IMR-90 (cell line): ENCODE measurements around the gene USP20. TPM values are rescaled to one million over a fixed set of nuclear protein-coding genes. Genes with fewer than 3 reads are reported as not detected.

Source experiments
- ATAC-seq: fragments of 200-7000 bp; cut with Tn5 transposase; 2 replicates; pipeline ENCODE4 v1.9.1; 2020; ENCODE audit warnings: low read depth, mild to moderate bottlenecking, moderate library complexity
- BruUV-seq: library from RNA; stranded (reverse); fragments of 400-500 nt; replicated peaks from 2 replicates; lab custom pipeline; 2021; lab: Mats Ljungman, UMichigan
- CTCF ChIA-PET: fragments of 300-600 bp; formaldehyde crosslinking; extraction: SDS; loops from one replicate; lab custom pipeline; 2021; ENCODE audit warnings: antibody characterized with exemption; lab: Yijun Ruan, JAX
- POLR2A ChIA-PET: fragments of 300-600 bp; sonication (Branson Sonifier 250); formaldehyde crosslinking; loops from one replicate; lab custom pipeline; 2022; ENCODE audit warnings: antibody characterized with exemption; ENCODE audit not compliant: unreplicated experiment; lab: Charles Lee
- DNase-seq: peaks from one replicate; pipeline ENCODE4 v3.0.0; 2013
- H2AFZ ChIP-seq: replicated peaks from 2 replicates; pipeline ENCODE3; 2013; ENCODE audit warnings: low read length, mild to moderate bottlenecking; ENCODE audit not compliant: poor library complexity
- H2AK5ac ChIP-seq: 2 replicates; pipeline ENCODE4 v1.6.1; 2013; ENCODE audit warnings: low read depth, low read length, inconsistent platforms
- H2AK9ac ChIP-seq: replicated peaks from 2 replicates; pipeline ENCODE3; 2013; ENCODE audit warnings: mild to moderate bottlenecking, low read depth, low read length, moderate library complexity; ENCODE audit not compliant: poor library complexity
- H2BK120ac ChIP-seq: 2 replicates; pipeline ENCODE4 v1.6.1; 2013; ENCODE audit warnings: low read depth, low read length, inconsistent platforms
- H2BK15ac ChIP-seq: 3 replicates; pipeline ENCODE4 v1.6.1; 2013; ENCODE audit warnings: low read depth, low read length, inconsistent platforms
- H2BK20ac ChIP-seq: 2 replicates; pipeline ENCODE4 v1.6.1; 2013; ENCODE audit warnings: low read depth, mild to moderate bottlenecking, inconsistent platforms, low read length, moderate library complexity
- H2BK5ac ChIP-seq: 2 replicates; pipeline ENCODE4 v1.6.1; 2013; ENCODE audit warnings: mild to moderate bottlenecking, low read depth, low read length, inconsistent platforms; ENCODE audit not compliant: poor library complexity, severe bottlenecking
- H3K14ac ChIP-seq: replicated peaks from 2 replicates; pipeline ENCODE4 v1.6.1; 2013; ENCODE audit warnings: low read depth, low read length, inconsistent platforms
- H3K18ac ChIP-seq: 2 replicates; pipeline ENCODE4 v1.6.1; 2013; ENCODE audit warnings: low read depth, low read length, control low read depth
- H3K23ac ChIP-seq: 2 replicates; pipeline ENCODE4 v1.6.1; 2013; ENCODE audit warnings: low read depth, low read length, inconsistent platforms
- H3K27ac ChIP-seq: 2 replicates; pipeline ENCODE4 v1.5.1; 2013; ENCODE audit warnings: mild to moderate bottlenecking, control low read depth, low read length; ENCODE audit not compliant: insufficient read depth
- H3K27me3 ChIP-seq: 2 replicates; pipeline ENCODE4 v1.6.1; 2013; ENCODE audit warnings: low read length; ENCODE audit not compliant: control insufficient read depth, insufficient read depth
- H3K36me3 ChIP-seq: 2 replicates; pipeline ENCODE4 v1.6.1; 2013; ENCODE audit warnings: low read length, mixed read lengths; ENCODE audit not compliant: control insufficient read depth, insufficient read depth
- H3K4ac ChIP-seq: 2 replicates; pipeline ENCODE4 v1.6.1; 2013; ENCODE audit warnings: low read depth, low read length, inconsistent platforms
- H3K4me1 ChIP-seq: 2 replicates; pipeline ENCODE4 v1.6.1; 2013; ENCODE audit warnings: low read length, mixed read lengths; ENCODE audit not compliant: control insufficient read depth, insufficient read depth
- H3K4me2 ChIP-seq: 2 replicates; pipeline ENCODE4 v1.6.1; 2013; ENCODE audit warnings: low read depth, mild to moderate bottlenecking, control low read depth, low read length, moderate library complexity
- H3K4me3 ChIP-seq: 2 replicates; pipeline ENCODE4 v1.5.1; 2013; ENCODE audit warnings: low read depth, mild to moderate bottlenecking, control low read depth, low read length, moderate library complexity; ENCODE audit not compliant: insufficient read depth
- H3K56ac ChIP-seq: 2 replicates; pipeline ENCODE4 v1.6.1; 2013; ENCODE audit warnings: low read length, inconsistent platforms; ENCODE audit not compliant: insufficient read depth; ENCODE audit errors: extremely low read depth
- H3K79me1 ChIP-seq, 2 experiments: 2 replicates each; pipeline ENCODE4 v1.6.1; 2013; ENCODE audit warnings: low read length in 2 of 2, inconsistent platforms in 1 of 2, low read depth in 1 of 2
- H3K9ac ChIP-seq: 2 replicates; pipeline ENCODE4 v1.6.1; 2013; ENCODE audit warnings: low read depth, low read length, control low read depth
- H3K9me1 ChIP-seq: 2 replicates; pipeline ENCODE4 v1.6.1; 2013; ENCODE audit warnings: low read length, inconsistent platforms; ENCODE audit not compliant: insufficient read depth
- H3K9me3 ChIP-seq: 2 replicates; pipeline ENCODE4 v1.6.1; 2013; ENCODE audit warnings: low read length; ENCODE audit not compliant: control insufficient read depth, insufficient read depth
- H4K20me1 ChIP-seq: 2 replicates; pipeline ENCODE4 v1.6.1; 2013; ENCODE audit warnings: low read length, inconsistent platforms; ENCODE audit not compliant: insufficient read depth
- H4K5ac ChIP-seq: 2 replicates; pipeline ENCODE4 v1.6.1; 2013; ENCODE audit warnings: mild to moderate bottlenecking, low read depth, low read length, control low read depth
- H4K8ac ChIP-seq, 2 experiments: 2 replicates each; pipeline ENCODE4 v1.6.1; 2013; ENCODE audit warnings: low read depth in 2 of 2, low read length in 2 of 2, control low read depth in 1 of 2, inconsistent platforms in 1 of 2
- H4K91ac ChIP-seq: 2 replicates; pipeline ENCODE4 v1.6.1; 2013; ENCODE audit warnings: low read depth, low read length, inconsistent platforms; ENCODE audit not compliant: insufficient read depth
- BHLHE40 ChIP-seq: fragments of 150-350 bp; IDR thresholded peaks from 2 replicates; pipeline ENCODE4 v1.6.1; 2016; ENCODE audit warnings: mild to moderate bottlenecking, low read depth, low read length
- CHD1 ChIP-seq: IDR thresholded peaks from 2 replicates; pipeline ENCODE4 v1.6.1; 2012; ENCODE audit warnings: low read depth, low read length, improper control_type of control experiment
- ELK1 ChIP-seq: fragments of 150-350 bp; IDR thresholded peaks from 2 replicates; pipeline ENCODE4 v1.6.1; 2016; ENCODE audit warnings: low read depth, mild to moderate bottlenecking, low read length, moderate library complexity, borderline replicate concordance
- MAFK ChIP-seq: IDR thresholded peaks from 2 replicates; pipeline ENCODE4 v1.6.1; 2012; ENCODE audit warnings: low read depth, low read length, improper control_type of control experiment
- NFE2L2 ChIP-seq: fragments of 150-350 bp; IDR thresholded peaks from 2 replicates; pipeline ENCODE4 v1.6.1; 2016; ENCODE audit warnings: low read depth, mild to moderate bottlenecking, low read length
- POLR2A ChIP-seq: IDR thresholded peaks from 2 replicates; pipeline ENCODE4 v1.6.1; 2012; ENCODE audit warnings: mild to moderate bottlenecking, low read depth, low read length
- RAD21 ChIP-seq: IDR thresholded peaks from 2 replicates; pipeline ENCODE4 v1.6.1; 2012; ENCODE audit warnings: low read length, improper control_type of control experiment
- RCOR1 ChIP-seq: IDR thresholded peaks from 2 replicates; pipeline ENCODE4 v1.6.1; 2012; ENCODE audit warnings: mild to moderate bottlenecking, low read length, improper control_type of control experiment; ENCODE audit not compliant: insufficient replicate concordance
- SMC3 ChIP-seq: fragments of 150-350 bp; IDR thresholded peaks from 2 replicates; pipeline ENCODE4 v1.6.1; 2016; ENCODE audit warnings: low read depth, mild to moderate bottlenecking, antibody characterized with exemption, low read length, moderate library complexity
- WGBS, 2 experiments: methylation state at CpG; one replicate each; pipeline versions ENCODE4 v1.1.5 to v1.1.7; 2013; ENCODE audit warnings: missing lambda C conversion rate in 2 of 2; ENCODE audit not compliant: insufficient read length in 1 of 2; ENCODE audit errors: extremely low coverage in 2 of 2; 5-methylcytosine and 5-hydroxymethylcytosine counted together
- dilution Hi-C: fragments of 300-500 bp; cut with HindIII; formaldehyde crosslinking; loops from one replicate; pipeline ENCODE4 v1.14.3; 2018; ENCODE audit warnings: low sequenced_read_pairs; ENCODE audit not compliant: unreplicated experiment
- in situ Hi-C: fragments of 300-500 bp; cut with MboI; formaldehyde crosslinking; loops from 3 replicates; pipeline ENCODE4 v1.14.3; 2019; ENCODE audit warnings: low sequenced_read_pairs, inconsistent platforms, mixed read lengths
- intact Hi-C: fragments of 100-400 bp; cut with micrococcal nuclease; formaldehyde crosslinking; loops from 2 replicates; pipeline ENCODE4 v1.10.0; 2022
- polyA plus RNA-seq, 3 experiments: library from polyadenylated mRNA; depleted of rRNA; stranded (reverse); fragments of >200 nt; gene quantifications; 2 replicates each; pipeline ENCODE4 v1.2.3, GENCODE V29; 2012; ENCODE audit warnings: low replicate concordance in 1 of 3
- total RNA-seq: library from RNA; depleted of rRNA; stranded (reverse); fragments of >200 nt; gene quantifications from 2 replicates; pipeline ENCODE4 v1.2.3, GENCODE V29; 2012
- TF ChIP-seq, protein P1 (sequence below): fragments of 150-350 bp; IDR thresholded peaks from 2 replicates; pipeline ENCODE4 v1.6.1; 2017; ENCODE audit warnings: mild to moderate bottlenecking, antibody characterized with exemption, low read length, low read depth

The USP20 gene
- total and polyA plus RNA-seq, 2 of the 4 experiments (the other 2 are of a cell fraction) = 3.8 to 21.6 TPM

DNA sequence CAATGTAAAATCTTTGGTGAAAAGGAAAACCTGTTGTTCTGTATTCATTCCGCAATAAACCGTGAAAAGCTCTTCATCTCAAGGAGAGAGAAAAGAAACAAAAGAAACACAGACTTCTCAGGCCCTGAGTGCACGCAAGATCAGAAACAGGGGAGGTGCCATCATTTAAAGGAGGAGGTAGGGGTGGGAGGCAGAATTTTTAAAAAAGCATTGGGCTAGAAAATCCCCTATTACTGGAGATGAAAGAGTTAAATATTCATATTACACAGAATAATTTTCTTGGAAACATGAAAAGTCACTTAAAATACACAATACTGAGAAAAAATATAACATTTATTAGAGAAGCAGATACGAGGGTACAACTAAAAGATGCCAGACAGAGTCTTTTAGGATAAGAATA is 56.3 kb downstream of the USP20 start:
- no peak overlapping the region for H2BK20ac ChIP-seq
- no peak overlapping the region for H4K5ac ChIP-seq
- no peaks in the 10 kb centered on the region for H4K20me1 ChIP-seq
- TF ChIP-seq RCOR1 (no peak), CHD1 (no peak), POLR2A (no peak), BHLHE40 (no peak), NFE2L2 (no peak), MAFK (no peak), ELK1 (no peak), RAD21 (no peak), SMC3 (no peak)
- TF ChIP-seq, protein P1, sequence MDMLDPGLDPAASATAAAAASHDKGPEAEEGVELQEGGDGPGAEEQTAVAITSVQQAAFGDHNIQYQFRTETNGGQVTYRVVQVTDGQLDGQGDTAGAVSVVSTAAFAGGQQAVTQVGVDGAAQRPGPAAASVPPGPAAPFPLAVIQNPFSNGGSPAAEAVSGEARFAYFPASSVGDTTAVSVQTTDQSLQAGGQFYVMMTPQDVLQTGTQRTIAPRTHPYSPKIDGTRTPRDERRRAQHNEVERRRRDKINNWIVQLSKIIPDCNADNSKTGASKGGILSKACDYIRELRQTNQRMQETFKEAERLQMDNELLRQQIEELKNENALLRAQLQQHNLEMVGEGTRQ = no peak
- H3K79me1 ChIP-seq = 0 out of 4 replicates have a peak, but pooled peaks cover 0 to 2% of the 10 kb centered on the region in 2 experiments
- no peak overlapping the region for H4K91ac ChIP-seq
- no peak overlapping the region for H2BK15ac ChIP-seq
- peaks cover 20% of the 10 kb centered on the region for H3K36me3 ChIP-seq
- H3K9ac ChIP-seq = no peak overlapping the region
- no peak overlapping the region for H2BK120ac ChIP-seq
- in situ Hi-C loops = loop anchor here (25.0 kb wide), 1 partner anchor 171 kb away; the partner anchor contains the start of gene GPR107
- H3K9me3 ChIP-seq = no peaks in the 10 kb centered on the region
- H3K4ac ChIP-seq = no peak overlapping the region
- H2AFZ ChIP-seq = no peak overlapping the region
- peaks cover 8% of the 10 kb centered on the region; the same call in 1 of the 2 replicates for H3K9me1 ChIP-seq
- H4K8ac ChIP-seq = no peak overlapping the region
- H2AK5ac ChIP-seq = no peak overlapping the region
- intact Hi-C loops = no loop called here
- H2BK5ac ChIP-seq = no peak overlapping the region
- H3K27ac ChIP-seq = no peak overlapping the region
- no peak overlapping the region for H3K23ac ChIP-seq
- dilution Hi-C loops = no loop called here
- no peak overlapping the region for H2AK9ac ChIP-seq
- no peak overlapping the region; the same call in 1 of the 2 replicates for H3K4me2 ChIP-seq
- H3K56ac ChIP-seq = no peak overlapping the region
- CTCF ChIA-PET = interaction anchor here (0.6 to 1.0 kb wide), 2 partner anchors 23 to 79 kb away, joined by 3 read pairs; no protein-coding TSS in a partner anchor
- no CpG with 5 or more reads among the region's 4 CpGs for WGBS, 2 experiments
- H3K27me3 ChIP-seq = no peaks in the 10 kb centered on the region
- no peak for ATAC-seq
- H3K4me1 ChIP-seq = peaks cover 15% of the 10 kb centered on the region
- POLR2A ChIA-PET = no interaction called here
- BruUV-seq = no TSS peak
- no peak overlapping the region for H3K18ac ChIP-seq
- H3K14ac ChIP-seq = no peak overlapping the region
- no peak overlapping the region for H3K4me3 ChIP-seq
- no peak for DNase-seq
